NCI-H1694 (cell line): ENCODE measurements around the gene DUXB.

ENCODE experiments used
- DNase-seq: peaks from one replicate; lab custom pipeline; 2025; lab: John Stamatoyannopoulos, UW

DUXB gene

DNA sequence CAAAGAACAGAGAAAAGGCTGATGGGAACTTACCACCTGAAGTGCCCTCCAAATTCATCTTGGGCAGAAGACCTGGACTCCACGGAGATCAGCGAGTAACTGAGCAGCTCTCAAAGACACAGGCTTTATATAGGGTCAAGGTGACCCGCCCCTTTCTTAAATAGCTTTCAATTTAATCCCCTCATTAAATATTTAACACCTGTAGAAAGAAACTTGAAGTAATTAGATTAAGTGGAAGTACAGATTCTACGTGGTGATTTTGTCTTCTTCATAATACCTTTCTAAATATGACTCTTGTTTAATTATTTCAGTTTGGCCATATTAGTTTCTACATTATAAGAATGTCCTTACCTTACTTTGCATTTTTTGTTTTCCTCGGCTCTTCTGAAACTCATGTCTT, at the start of gene DUXB:
DUXB (minus strand) TSS at position 101 of the 400 bp plus-strand sequence; CDS start at position 58, 43 bp downstream.
- DNase-seq, result no peak

DNA sequence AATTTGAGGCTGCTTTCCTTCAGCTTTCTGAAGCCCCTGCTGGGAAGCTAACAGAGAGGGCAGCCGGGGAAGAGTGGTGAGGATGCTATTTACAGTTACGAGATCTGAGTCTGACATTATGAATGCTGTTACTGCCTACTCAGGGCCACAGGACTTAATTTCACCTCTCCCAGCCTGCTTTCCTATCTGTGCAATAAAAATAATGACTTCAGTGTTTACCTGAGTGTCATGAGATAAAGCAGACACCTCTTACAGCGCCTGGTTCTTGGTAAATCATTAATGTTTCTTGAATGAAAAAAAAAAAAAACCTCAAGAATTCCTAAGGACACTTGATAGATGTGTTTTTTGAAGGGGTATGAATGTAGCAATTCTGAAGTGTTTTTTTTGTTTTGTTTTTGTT, 49.3 kb upstream of the DUXB start:
- DNase-seq, result no peak

- no peak for DNase-seq
Observed at GRCh38 chr16:75746359-75746758, 45.1 kb upstream of the DUXB start.

GRCh38 chr16:75745823-75746222, 44.6 kb upstream of the DUXB start:
- no peak for DNase-seq

- DNase-seq, result no peak
Observed at GRCh38 chr16:75745242-75745641, 44.0 kb upstream of the DUXB start.

DNA sequence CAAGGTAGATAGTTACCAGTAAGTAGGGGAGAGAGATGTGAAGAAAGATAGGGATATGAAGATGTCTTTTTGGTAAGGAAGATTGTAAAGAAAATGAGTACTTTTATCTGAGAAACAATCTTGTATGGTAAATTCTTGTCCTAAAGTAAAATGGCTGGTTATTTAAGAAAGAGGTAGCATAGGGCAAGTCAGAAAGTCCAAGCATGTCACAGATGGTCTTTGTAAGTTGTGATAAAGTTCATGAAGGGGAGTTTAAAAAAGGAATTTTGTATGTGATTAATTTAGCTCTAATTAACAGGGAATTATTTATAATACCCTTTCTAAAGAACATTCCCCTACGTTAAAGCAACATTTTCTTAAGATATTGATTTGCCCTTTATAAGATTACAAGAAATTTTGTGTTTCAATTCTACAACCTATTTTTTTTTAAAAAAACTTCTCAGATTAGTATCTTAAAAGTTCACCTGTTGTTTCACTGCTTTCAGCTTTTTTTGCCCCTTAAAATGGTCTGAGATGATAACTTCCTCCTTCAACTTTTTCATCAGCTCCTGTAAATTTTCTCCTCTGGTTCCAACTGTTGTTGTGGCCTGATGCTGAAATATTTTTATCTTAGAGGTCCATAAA, 41.3 kb upstream of the DUXB start:
- no peak for DNase-seq

GRCh38 chr16:75733305-75734211, 32.3 kb upstream of the DUXB start:
- DNase-seq, result no peak

- DNase-seq, result no peak
Observed at GRCh38 chr16:75732871-75733270, 31.6 kb upstream of the DUXB start.

DNA sequence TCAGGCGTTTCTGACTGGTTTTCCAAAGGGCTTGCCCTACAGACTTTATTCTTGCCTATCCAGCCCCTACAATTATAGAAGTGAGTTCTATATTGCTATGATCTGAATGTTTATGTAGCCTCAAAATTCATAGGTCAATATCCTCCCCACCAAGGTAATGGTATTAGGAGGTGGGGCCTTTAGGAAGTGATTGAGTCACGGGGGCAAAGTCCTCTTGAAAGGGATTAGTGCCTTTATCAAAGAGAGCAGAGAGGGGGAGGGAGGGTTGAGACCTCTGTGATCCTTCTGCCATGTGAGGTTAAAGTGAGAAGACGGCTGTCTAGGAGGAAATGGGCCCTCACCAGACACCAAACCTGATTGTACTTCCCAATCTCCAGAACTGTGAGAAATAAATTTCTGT, 26.0 kb upstream of the DUXB start:
- no peak for DNase-seq

DNA sequence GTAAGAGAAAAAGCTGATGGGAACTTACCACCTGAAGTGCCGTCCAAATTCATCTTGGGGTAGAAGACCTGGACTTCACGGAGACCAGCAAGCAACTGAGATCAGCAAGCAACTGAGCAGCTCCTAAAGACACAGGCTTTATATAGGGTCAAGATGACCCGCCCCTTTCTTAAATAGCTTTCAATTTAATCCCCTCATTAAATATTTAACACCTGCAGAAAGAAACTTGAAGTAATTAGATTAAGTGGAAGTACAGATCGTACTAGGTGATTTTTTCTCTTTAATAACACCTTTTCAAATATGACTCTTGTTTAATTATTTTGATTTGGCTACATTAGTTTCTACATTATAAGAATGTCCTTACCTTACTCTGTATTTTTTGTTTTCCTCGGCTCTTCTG, 25.1 kb upstream of the DUXB start, which contains the start of gene CPHXL:
CPHXL (minus strand) TSS at position 101 of the 400 bp plus-strand sequence; CDS start at position 53, 48 bp downstream.
- no peak for DNase-seq

DNA sequence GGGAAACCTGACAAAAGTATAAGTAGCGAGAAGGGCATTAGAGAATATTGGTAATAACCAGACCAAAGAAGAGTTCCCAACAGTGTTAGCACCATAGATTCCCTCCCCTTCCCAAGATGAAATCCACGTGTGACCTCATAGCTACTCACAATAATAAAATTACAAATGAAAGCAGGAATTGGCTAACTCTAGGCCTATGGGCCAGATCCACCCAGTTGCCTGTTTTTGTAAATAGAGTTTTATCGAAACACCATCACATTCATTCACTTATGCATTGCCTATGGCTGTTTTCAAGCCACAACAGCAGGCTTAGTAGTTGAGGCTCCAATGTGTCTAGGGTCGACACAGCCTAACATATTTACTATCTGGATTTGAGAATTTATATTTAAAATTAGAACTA, 17.2 kb upstream of the DUXB start:
- DNase-seq, result no peak

DNA sequence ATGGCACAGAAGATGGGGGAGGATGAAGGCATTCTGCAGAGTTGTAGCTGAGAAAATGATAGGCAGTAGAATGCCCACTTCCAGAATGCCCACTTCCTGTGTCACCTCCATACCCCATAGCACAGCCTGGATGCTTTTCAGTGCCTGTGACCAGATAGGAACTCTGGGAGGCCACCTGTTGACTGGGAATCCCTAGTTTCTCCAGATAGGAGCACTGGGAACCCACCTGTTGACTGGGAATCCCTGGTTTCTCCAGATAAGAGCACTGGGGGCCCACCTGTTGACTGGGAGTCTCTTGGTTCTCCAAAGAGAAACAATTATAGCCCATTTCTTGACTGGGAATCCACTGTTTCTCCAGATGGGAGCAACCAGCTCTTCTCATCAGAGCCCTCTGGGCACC, 13.4 kb upstream of the DUXB start:
- DNase-seq, result no peak

DNA sequence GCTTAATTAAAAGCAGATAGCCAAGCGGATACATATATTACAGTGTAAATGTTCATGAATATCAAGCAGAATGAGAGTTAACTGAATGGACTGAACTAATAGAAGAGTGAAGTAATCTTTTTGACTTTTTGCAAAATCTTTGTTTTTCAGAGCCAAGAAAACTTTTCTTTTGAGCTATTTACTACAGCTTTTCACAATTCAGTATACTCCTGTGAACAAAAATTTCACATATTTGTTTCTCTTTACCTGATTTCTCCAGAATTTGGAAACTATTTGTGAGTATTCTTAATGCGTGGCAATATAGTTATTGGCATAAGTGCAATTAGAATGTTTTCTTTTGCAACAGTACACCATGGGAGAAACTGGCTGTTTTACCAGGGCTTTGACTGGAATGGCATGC, 9.1 kb upstream of the DUXB start:
- no peak for DNase-seq

- no peak for DNase-seq
Observed at GRCh38 chr16:75703306-75703705, 2.0 kb upstream of the DUXB start.

GRCh38 chr16:75702242-75702641, 981 bp upstream of the DUXB start:
- DNase-seq, result no peak

- no peak for DNase-seq
Observed at GRCh38 chr16:75697571-75697970, 3.7 kb downstream of the DUXB start.

- DNase-seq, result no peak
Observed at GRCh38 chr16:75695708-75696107, 5.6 kb downstream of the DUXB start.

DNA sequence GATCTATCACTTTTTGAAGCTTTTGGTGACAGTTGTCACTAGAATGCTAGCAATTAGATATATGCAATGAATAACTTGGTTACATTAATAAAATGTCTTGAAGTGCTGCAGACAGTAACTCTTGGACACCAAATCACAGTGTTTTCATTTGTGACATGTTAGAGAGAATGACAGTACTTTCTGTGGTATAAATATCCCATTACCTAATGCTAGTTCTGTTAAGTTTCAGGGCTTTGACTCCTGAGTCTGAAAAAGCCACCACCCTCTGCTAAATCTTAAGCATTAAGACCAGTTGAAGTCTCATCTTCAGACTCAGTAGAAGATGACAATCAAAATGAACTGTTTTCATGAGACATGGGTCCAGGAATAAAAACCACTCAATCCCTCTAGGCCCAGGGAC, 13.9 kb downstream of the DUXB start:
- no peak for DNase-seq

DNA sequence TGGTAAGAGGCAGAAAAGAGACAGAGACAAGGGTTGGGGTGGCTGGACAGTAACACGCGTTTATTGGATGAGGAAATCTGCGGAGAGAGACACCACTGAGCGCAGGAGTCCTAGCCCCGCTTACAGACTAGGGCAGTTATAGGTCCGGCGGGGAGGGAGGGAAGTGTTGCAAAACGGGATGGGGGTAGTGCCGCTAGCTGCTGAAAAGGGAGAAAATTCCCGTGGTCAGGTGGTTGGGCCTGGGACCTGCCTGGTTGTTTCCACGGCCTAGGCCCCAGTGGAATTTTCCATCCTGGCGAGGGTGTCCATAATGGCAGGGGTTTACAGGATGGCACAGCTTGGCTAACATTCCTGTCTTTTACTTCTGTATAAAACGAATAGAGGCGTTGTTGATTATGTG, 19.0 kb downstream of the DUXB start:
- DNase-seq, result no peak

- no peak for DNase-seq
Observed at GRCh38 chr16:75679366-75679765, 21.9 kb downstream of the DUXB start.

- DNase-seq, result no peak
Observed at GRCh38 chr16:75676909-75677308, 24.4 kb downstream of the DUXB start, which contains the start of gene CPHXL2. Gene CPHXL2 (minus strand): TSS chr16:75677009. CDS start chr16:75676999, 10 bp downstream.

- DNase-seq, result no peak
Observed at GRCh38 chr16:75667503-75667902, 33.8 kb downstream of the DUXB start.

- no peak for DNase-seq
Observed at GRCh38 chr16:75660726-75661302, 40.4 kb downstream of the DUXB start.
